Fibroblast of upper back skin (primary cell): Measurements from ENCODE around the gene NPAS3.
A peak's percentile ranks its signal among the peaks of the same experiment; 100 is the strongest.

Experiments
- DNase-seq: peaks from one replicate; pipeline ENCODE4 v3.0.0-alpha.2; 2013

The NPAS3 gene

GRCh38 chr14:33564774-33565630, 626.3 kb downstream of the NPAS3 start:
- DNase-seq: peak; percentile 69

DNA sequence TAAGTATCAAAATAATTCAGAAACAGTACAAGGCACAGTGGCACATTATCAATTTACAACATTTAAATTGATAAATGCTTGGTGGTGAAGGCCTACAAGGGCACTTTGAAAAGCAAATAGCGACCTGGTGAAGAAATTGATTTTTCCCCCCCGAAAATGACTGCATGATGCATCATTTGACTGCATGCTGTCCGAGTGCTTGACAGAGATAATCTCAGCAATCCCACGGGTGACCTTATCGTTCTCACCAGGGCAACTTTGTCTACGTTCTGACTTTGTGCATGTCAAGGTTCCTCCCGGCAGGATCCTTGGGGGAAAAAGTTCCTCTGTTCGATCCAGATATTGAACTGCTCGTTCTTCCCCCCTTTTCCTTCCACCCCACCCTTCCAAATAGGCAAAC, 627.4 kb downstream of the NPAS3 start:
- no peak for DNase-seq

- DNase-seq: no peak
Measured at GRCh38 chr14:33567023-33567728, 628.5 kb downstream of the NPAS3 start.

DNA sequence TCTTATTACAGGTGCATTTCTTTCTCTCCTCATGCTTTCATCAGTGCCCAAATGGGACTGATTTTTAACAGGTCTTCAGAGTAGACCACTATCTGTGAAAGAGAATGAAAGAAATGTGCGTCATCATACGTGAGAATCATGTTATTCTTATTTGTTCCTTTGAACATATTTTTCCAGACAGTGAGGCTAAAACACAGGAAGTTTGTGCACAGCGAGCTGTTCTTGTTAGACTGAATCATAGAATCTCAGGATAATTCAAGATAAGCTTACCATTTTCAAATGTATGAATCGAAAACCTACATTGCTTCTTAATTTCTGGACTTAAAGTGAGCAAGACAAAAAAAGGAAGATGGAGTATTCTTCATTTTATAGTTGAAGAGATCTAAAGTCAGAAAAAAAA, 629.1 kb downstream of the NPAS3 start:
- DNase-seq: peak; percentile 29

- no peak for DNase-seq
Measured at GRCh38 chr14:33568935-33569579, 630.4 kb downstream of the NPAS3 start.

DNA sequence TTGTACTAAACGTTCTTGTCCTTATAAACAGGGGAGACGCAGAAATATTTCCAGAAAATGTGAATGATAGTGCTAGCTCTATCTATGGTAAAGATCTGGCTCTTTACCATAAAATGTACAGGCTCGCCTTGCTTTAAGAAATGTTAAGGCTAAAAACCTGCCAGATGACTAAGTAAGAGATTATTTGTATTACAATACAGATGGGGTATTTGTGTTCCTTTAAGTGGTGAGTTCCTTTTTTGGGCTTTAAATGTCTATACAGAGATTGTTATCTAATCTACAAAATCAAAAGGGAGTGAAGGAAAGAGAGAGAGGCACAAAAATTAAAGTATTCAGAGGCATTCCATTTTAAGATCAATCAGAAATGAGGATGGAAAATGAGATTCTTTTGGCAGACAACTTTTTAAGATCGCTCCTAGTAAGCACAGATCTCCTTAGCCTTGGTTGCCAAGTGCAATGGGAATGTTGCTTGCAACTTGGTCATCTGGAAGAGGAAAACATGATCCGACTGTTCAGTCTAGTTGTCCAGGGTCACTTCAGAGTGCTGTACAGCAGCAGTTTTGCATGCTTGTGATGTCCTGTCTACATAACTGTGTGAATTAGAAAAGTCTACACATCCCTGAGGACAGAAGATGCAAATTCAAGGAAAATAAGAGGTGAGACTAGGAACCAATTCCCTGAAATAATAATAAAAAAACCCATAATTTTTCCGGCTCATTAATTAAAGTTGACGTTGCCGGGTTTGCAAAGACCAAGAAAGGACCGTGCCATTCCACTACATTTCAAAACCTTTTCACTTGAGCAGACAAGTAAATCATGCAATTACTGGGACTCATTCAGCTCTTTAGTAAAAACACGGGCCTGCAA, 631.4 kb downstream of the NPAS3 start:
- DNase-seq: peak; percentile 79

DNA sequence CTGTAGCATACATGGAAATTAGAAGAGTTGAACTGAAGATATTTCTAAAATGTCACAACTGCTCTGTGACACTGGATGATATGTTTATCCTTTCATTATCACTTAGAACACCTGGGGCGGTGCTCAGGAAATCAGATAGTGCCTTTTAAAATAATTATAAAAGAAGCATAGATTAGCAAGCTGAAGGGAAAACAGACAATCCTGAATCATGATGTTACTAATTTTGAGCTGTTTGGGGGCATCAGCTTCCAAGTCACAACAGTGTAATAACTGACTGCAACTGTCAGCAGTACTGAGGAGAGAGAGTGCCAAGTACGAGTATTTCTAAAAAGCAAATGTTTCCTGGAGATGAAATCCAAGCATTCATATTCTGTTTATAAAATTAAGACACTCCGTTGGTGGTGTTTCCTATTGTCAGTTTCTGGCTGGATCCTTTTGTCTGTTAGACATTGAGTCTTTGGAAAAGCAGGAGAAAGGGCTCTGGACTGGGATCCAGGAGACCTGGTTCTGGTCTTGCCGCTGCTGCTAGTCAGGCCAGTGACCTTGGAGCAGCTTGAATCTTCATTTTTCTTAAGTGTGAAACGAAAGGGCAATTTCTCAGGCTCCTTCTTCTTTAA, 632.1 kb downstream of the NPAS3 start:
- DNase-seq: no peak

- peak; percentile 63 for DNase-seq
Measured at GRCh38 chr14:33573301-33573880, 634.7 kb downstream of the NPAS3 start.

GRCh38 chr14:33576014-33576413, 637.3 kb downstream of the NPAS3 start:
- no peak for DNase-seq

GRCh38 chr14:33578461-33579216, 640.0 kb downstream of the NPAS3 start:
- no peak for DNase-seq

- no peak for DNase-seq
Measured at GRCh38 chr14:33580231-33580749, 641.6 kb downstream of the NPAS3 start.

DNA sequence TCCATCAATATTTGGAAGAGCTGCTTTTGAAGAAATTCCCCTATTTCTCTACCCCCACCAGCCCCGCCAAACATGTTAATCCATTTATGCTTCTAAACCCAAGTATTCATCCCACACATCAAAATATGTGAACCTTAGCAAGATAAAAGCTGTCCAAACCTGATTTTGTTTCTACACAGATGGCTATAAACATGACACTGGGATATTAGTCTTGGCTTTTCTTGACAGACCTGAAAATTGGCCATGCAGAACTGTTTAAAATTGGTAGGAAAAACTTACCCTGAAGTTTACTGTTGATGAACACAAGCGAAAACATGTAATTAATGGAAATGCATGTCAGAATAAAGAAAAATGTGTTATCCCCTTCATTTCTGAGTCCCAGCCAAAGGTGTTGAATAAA, 642.2 kb downstream of the NPAS3 start:
- no peak for DNase-seq

GRCh38 chr14:33584697-33585096, 646.0 kb downstream of the NPAS3 start:
- DNase-seq: no peak

DNA sequence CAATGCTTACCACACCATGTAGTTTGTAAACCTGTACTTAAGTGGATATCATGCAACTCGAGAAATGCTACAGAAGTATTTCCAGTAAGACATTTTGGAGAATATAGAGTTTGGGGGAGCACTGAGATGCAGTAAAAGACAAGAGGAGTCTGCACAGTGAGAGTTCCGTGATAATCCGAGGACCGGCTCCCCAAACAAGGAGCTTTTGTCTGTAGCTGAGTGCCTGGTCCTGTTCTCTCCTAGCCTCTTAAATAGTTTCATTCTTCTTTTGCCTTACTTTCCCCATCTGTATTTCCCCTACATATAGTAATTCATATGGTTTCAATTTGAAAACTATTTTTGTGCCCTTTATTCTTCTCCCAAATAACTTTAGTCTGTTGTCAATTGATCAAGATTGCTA, 648.1 kb downstream of the NPAS3 start:
- no peak for DNase-seq

- peak; percentile 41 for DNase-seq
Measured at GRCh38 chr14:33587791-33588190, 649.1 kb downstream of the NPAS3 start.

DNA sequence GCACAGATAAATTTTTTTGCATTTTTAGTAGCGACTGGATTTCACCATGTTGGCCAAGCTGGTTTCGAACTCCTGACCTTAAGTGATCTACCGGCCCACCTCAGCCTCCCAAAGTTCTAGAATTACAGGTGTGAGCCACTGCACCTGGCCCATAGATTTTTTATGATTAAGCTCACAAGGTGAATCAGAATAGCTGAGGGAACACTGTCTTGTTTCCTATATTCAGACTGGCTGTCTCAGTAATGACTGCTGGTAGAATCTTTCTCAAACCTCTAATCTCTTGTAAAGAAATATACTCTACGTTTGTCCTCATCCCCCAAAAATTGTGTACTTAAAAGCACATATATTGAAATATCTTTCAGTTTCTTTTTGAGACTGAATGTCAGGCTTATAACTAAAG, 650.1 kb downstream of the NPAS3 start:
- DNase-seq: no peak

- peak; percentile 93 for DNase-seq
Measured at GRCh38 chr14:33589334-33589733, 650.7 kb downstream of the NPAS3 start.

DNA sequence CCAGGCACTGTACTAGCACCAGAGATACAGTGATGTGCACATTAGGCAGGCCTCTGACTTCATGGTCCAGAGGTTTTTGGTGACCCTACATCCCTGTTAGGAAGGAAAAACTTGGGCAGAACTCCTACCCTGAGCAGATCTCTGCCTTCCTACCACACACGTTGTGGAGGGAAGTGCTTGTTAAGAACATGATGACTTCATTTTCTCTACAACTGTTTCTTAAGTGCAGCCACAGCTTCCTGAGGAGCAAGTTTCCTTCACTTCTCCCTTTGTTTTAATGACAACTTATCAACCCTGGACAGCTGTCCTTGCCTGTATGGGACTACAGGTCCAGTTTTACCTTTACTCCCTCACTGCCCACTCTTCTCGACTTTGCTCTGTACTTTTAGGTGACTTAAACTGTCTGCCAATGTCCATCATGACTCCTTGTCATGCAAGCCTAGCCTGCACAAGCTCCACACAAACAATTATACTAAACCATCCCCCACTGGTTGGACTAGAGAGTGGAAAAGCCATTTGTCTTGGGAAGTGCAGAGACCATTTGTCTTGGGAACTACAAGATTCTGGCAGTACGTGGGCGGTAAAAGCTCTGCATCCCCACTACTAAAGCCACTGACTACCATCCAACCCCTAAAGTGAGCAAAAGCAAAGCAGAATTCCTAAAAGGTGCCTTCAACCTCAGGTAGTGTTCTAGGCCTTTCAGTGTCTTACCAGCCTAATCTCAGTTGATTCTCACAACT, 652.4 kb downstream of the NPAS3 start:
- peak; percentile 35 for DNase-seq

DNA sequence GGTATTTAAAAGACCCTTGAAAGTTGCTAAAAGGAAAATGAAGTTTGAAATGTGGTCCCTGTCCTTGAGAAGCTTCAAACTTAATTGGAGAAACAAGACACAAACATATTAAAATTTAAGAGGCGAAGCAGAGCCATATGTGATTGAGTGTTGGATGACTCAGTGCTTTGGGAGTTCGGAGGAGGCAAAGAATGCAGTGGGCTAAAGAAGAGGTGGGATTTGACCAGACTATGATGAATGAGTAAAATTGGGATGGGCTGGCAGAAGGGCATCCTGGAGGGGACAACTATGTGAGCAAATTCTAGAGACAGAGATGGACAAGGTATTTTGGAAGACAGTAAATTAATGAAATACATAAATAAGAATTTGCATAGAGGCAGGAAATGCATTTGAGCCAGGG, 653.6 kb downstream of the NPAS3 start:
- peak; percentile 61 for DNase-seq
